A549 (cell line): ENCODE results near the gene SRCIN1. TPM values are rescaled to one million over a fixed set of nuclear protein-coding genes. Genes with fewer than 3 reads are reported as not detected.

Experiments used
- ATAC-seq, 2 experiments: fragments of 200-7000 bp in 1 of 2; fragments of >200 bp in 1 of 2; cut with Nextera tagmentation in 1 of 2; cut with Tn5 transposase in 1 of 2; 3 replicates each; pipeline versions ENCODE4 v1.8.0 to v1.9.1; 2018 to 2020; ENCODE audit warnings: mild to moderate bottlenecking in 1 of 2, moderate library complexity in 1 of 2
- CTCF ChIA-PET: fragments of 300-600 bp; sonication (Branson Sonifier 250); formaldehyde crosslinking; extraction: SDS; loops from one replicate; lab custom pipeline; 2021; ENCODE audit warnings: antibody characterized with exemption, inconsistent platforms; lab: Yijun Ruan, JAX
- POLR2A ChIA-PET: fragments of 350-600 bp; formaldehyde crosslinking; extraction: SDS; loops from one replicate; lab custom pipeline; 2021; ENCODE audit warnings: antibody characterized with exemption, inconsistent platforms; lab: Yijun Ruan, JAX
- DNase-seq, 2 experiments: peaks; one replicate each; pipeline versions ENCODE4 v3.0.0 to v3.0.0-alpha.2; 2011 to 2016; ENCODE audit warnings: low read depth in 1 of 2, low spot score in 1 of 2
- FAIRE-seq: peaks from 2 replicates; lab custom pipeline; 2011; peaks lifted over from hg19 to GRCh38; lab: Jason Lieb, UNC
- H3K27ac ChIP-seq, 2 experiments: fragments of >200 bp; sonication (Bioruptor Twin); formaldehyde crosslinking; 3 replicates each; pipeline ENCODE4 v1.5.1; 2016 to 2017
- H3K4me1 ChIP-seq: fragments of >200 bp; sonication (Bioruptor Twin); formaldehyde crosslinking; 3 replicates; pipeline ENCODE4 v1.6.1; 2016
- H3K4me2 ChIP-seq: fragments of >200 bp; sonication (Bioruptor Twin); formaldehyde crosslinking; 3 replicates; pipeline ENCODE4 v1.6.1; 2016
- H3K4me3 ChIP-seq: fragments of >200 bp; sonication (Bioruptor Twin); formaldehyde crosslinking; 3 replicates; pipeline ENCODE4 v1.5.1; 2016
- H3K9me3 ChIP-seq: fragments of >200 bp; sonication (Bioruptor Twin); formaldehyde crosslinking; 3 replicates; pipeline ENCODE4 v1.6.1; 2016
- CBX8 ChIP-seq: fragments of 200-600 bp; sonication (generic); IDR thresholded peaks from 2 replicates; pipeline ENCODE4 v1.6.1; 2016
- CEBPB ChIP-seq, 2 experiments: fragments of >200 bp in 1 of 2; sonication (Bioruptor Twin) in 1 of 2; formaldehyde crosslinking in 1 of 2; IDR thresholded peaks; 2 replicates each; pipeline ENCODE4 v1.6.1; 2012 to 2016
- CHD2 ChIP-seq: fragments of 150-350 bp; IDR thresholded peaks from 2 replicates; pipeline ENCODE4 v1.6.1; 2014; ENCODE audit warnings: low read length; ENCODE audit not compliant: partially characterized antibody
- EP300 ChIP-seq, 2 experiments: fragments of >200 bp; sonication (Bioruptor Twin); formaldehyde crosslinking; IDR thresholded peaks; 2 replicates in 1 of 2; 3 replicates in 1 of 2; pipeline ENCODE4 v1.6.1; 2016 to 2017
- ESRRA ChIP-seq: fragments of 150-350 bp; IDR thresholded peaks from 2 replicates; pipeline ENCODE4 v1.6.1; 2014; ENCODE audit warnings: mild to moderate bottlenecking, low read length, borderline replicate concordance
- FOSB ChIP-seq: fragments of 250-450 bp; sonication (Bioruptor Pico); IDR thresholded peaks from 2 replicates; pipeline ENCODE4 v1.5.0; 2020; ENCODE audit warnings: mild to moderate bottlenecking, moderate library complexity
- GATA3 ChIP-seq: IDR thresholded peaks from 2 replicates; pipeline ENCODE4 v1.6.1; 2012; ENCODE audit warnings: borderline replicate concordance
- HDAC2 ChIP-seq: fragments of 200-600 bp; sonication (generic); IDR thresholded peaks from 2 replicates; pipeline ENCODE4 v1.6.1; 2016
- HOXB5 ChIP-seq: fragments of 250-450 bp; sonication (Bioruptor Pico); IDR thresholded peaks from 2 replicates; pipeline ENCODE4 v1.5.0; 2020; ENCODE audit warnings: mild to moderate bottlenecking, moderate library complexity
- KDM1A ChIP-seq: fragments of 200-600 bp; sonication (generic); IDR thresholded peaks from 2 replicates; pipeline ENCODE4 v1.6.1; 2016; ENCODE audit warnings: low read depth, mild to moderate bottlenecking
- KDM5A ChIP-seq: fragments of 200-600 bp; sonication (generic); IDR thresholded peaks from 2 replicates; pipeline ENCODE4 v1.6.1; 2016; ENCODE audit warnings: antibody characterized with exemption, mild to moderate bottlenecking
- MAFK ChIP-seq: fragments of 450-650 bp; IDR thresholded peaks from 2 replicates; pipeline ENCODE4 v1.6.1; 2014; ENCODE audit not compliant: partially characterized antibody
- MAZ ChIP-seq: fragments of 150-350 bp; IDR thresholded peaks from 2 replicates; pipeline ENCODE4 v1.6.1; 2014; ENCODE audit warnings: antibody characterized with exemption, low read depth, low read length, borderline replicate concordance
- MYC ChIP-seq: IDR thresholded peaks from 2 replicates; pipeline ENCODE4 v1.6.1; 2012; ENCODE audit warnings: mild to moderate bottlenecking, inconsistent platforms, low read length, improper control_type of control experiment, borderline replicate concordance
- NFE2L2 ChIP-seq: fragments of 150-350 bp; conservative IDR thresholded peaks from 2 replicates; pipeline ENCODE4 v1.6.1; 2014; ENCODE audit warnings: low read length
- PHF8 ChIP-seq: fragments of 200-600 bp; sonication (generic); IDR thresholded peaks from 2 replicates; pipeline ENCODE4 v1.6.1; 2016; ENCODE audit warnings: low read depth, mild to moderate bottlenecking, antibody characterized with exemption, moderate library complexity, borderline replicate concordance
- POLR2A ChIP-seq: IDR thresholded peaks from 2 replicates; pipeline ENCODE4 v1.6.1; 2012; ENCODE audit warnings: mild to moderate bottlenecking, low read length
- RAD21 ChIP-seq, 2 experiments: fragments of >200 bp in 1 of 2; sonication (Bioruptor Twin) in 1 of 2; formaldehyde crosslinking in 1 of 2; IDR thresholded peaks in 1 of 2; conservative IDR thresholded peaks in 1 of 2; 2 replicates in 1 of 2; 3 replicates in 1 of 2; pipeline ENCODE4 v1.6.1; 2012 to 2018; ENCODE audit warnings: inconsistent platforms in 1 of 2
- RARB ChIP-seq: fragments of 250-450 bp; sonication (Bioruptor Pico); IDR thresholded peaks from 2 replicates; pipeline ENCODE4 v1.8.0; 2021; ENCODE audit warnings: mild to moderate bottlenecking, moderate library complexity
- RFX5 ChIP-seq: fragments of 450-650 bp; IDR thresholded peaks from 2 replicates; pipeline ENCODE4 v1.7.1; 2014; ENCODE audit warnings: antibody characterized with exemption, mild to moderate bottlenecking, moderate library complexity
- ZFP36 ChIP-seq: fragments of 450-650 bp; IDR thresholded peaks from 2 replicates; pipeline ENCODE4 v1.6.1; 2014; ENCODE audit warnings: borderline replicate concordance; ENCODE audit not compliant: partially characterized antibody
- ZNF302 ChIP-seq: fragments of 250-450 bp; sonication (Bioruptor Pico); IDR thresholded peaks from 2 replicates; pipeline ENCODE4 v1.9.0; 2021; ENCODE audit warnings: inconsistent platforms, mild to moderate bottlenecking, moderate library complexity
- ZSCAN20 ChIP-seq: fragments of 250-450 bp; sonication (Bioruptor Pico); IDR thresholded peaks from 2 replicates; pipeline ENCODE4 v1.8.0; 2022; ENCODE audit warnings: mild to moderate bottlenecking, moderate library complexity
- WGBS: methylation state at CpG from one replicate; pipeline ENCODE4 v1.1.6; 2017; ENCODE audit errors: missing lambda C conversion rate; 5-methylcytosine and 5-hydroxymethylcytosine counted together
- polyA plus RNA-seq, 4 experiments: library from polyadenylated mRNA; depleted of rRNA in 3 of 4; stranded (reverse); fragments of >200 nt; fragmentation: RNase III in 1 of 4; extraction: RNeasy Plus Mini Kit Qiagen cat#74134 plus additional on column Dnase treatment in 1 of 4; gene quantifications; 2 replicates in 3 of 4; 3 replicates in 1 of 4; pipeline ENCODE4 v1.2.3, GENCODE V29; 2011 to 2017
- TF ChIP-seq, protein P1 (sequence below): fragments of 450-650 bp; IDR thresholded peaks from 2 replicates; pipeline ENCODE4 v1.6.1; 2014; ENCODE audit warnings: antibody characterized with exemption
- TF ChIP-seq, protein P2 (sequence below): fragments of 150-350 bp; IDR thresholded peaks from 2 replicates; pipeline ENCODE4 v1.6.1; 2014; ENCODE audit warnings: low read depth, mild to moderate bottlenecking, low read length
- TF ChIP-seq, protein P3 (sequence below): IDR thresholded peaks from 2 replicates; pipeline ENCODE4 v1.6.1; 2012; ENCODE audit warnings: low read depth, borderline replicate concordance
- TF ChIP-seq, protein P4 (sequence below): fragments of 250-450 bp; sonication (Bioruptor Pico); IDR thresholded peaks from 2 replicates; pipeline ENCODE4 v1.5.0; 2021; ENCODE audit warnings: mild to moderate bottlenecking, moderate library complexity, borderline replicate concordance
- TF ChIP-seq, protein P5 (sequence below): IDR thresholded peaks from 2 replicates; pipeline ENCODE4 v1.6.1; 2012

The SRCIN1 gene
- polyA plus RNA-seq, 2 of the 4 experiments (the other 2 are of a cell fraction): 1.4 to 2.1 TPM

DNA sequence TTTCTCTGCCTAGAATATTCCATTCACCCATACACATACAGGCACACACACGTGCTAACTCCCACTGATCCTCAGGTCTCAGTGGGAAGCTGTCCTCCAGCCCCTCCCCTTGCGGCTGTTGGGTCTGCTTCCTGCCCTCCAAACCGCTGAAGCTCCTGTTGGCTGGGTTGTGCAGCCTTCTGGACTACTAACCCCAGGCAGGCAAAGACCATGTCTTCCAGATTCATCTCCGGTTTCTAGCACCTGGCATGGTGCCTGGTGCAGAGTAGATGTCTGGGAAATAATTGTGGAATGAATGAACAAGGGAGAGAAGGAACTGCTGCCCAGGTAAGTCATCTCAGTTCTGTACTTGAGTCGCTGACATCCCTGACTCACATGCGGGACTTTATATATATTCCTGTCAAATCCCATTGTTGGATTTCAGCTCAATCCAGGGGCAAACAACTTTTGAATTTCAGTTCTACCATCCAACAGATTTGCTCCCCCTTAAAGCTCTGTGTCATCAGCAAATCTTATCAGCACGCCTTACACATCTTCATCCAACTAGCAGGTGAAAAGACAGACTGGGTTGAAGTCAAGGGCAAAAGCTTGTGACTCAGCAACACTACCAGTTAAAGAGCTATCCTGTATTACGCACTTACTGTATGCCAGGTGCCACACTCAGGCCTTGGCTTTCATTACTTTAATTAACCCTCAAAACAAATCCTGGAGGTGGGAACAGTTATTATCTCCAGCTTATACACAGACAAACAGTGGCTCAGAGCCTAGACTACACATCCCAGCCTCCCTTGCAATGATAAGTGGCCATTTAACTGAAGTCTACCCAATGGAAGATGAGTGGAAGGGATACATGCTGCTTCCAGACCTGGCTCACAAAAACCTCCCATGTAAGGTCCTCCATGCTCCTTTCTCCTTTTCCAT is 51.1 kb downstream of the SRCIN1 start:
- no peak for FAIRE-seq
- Histone ChIP-seq H3K4me2 (no peak overlapping the region), H3K4me1 (peaks cover 10% of the 10 kb centered on the region), H3K9me3 (no peaks in the 10 kb centered on the region), H3K4me3 (no peak overlapping the region), H3K27ac (no peak overlapping the region)
- no peak for ATAC-seq
- no peak for DNase-seq
- ChIA-PET POLR2A (no interaction called here), CTCF (interaction anchor here (1.0 to 28.4 kb wide), 10 partner anchors 8 to 148 kb away, joined by 3 to 948 read pairs (median 8); partner anchors contain the start of gene SRCIN1)
- 63% methylated on average over 8 of the region's 8 CpGs for WGBS
- no peak for TF ChIP-seq MAZ
- no peak for TF ChIP-seq HDAC2
- TF ChIP-seq, protein P1, sequence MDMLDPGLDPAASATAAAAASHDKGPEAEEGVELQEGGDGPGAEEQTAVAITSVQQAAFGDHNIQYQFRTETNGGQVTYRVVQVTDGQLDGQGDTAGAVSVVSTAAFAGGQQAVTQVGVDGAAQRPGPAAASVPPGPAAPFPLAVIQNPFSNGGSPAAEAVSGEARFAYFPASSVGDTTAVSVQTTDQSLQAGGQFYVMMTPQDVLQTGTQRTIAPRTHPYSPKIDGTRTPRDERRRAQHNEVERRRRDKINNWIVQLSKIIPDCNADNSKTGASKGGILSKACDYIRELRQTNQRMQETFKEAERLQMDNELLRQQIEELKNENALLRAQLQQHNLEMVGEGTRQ: no peak
- TF ChIP-seq NFE2L2: no peak
- no peak for TF ChIP-seq POLR2A
- TF ChIP-seq ZSCAN20 (CRISPR knock-in tag): no peak
- TF ChIP-seq, protein P2, sequence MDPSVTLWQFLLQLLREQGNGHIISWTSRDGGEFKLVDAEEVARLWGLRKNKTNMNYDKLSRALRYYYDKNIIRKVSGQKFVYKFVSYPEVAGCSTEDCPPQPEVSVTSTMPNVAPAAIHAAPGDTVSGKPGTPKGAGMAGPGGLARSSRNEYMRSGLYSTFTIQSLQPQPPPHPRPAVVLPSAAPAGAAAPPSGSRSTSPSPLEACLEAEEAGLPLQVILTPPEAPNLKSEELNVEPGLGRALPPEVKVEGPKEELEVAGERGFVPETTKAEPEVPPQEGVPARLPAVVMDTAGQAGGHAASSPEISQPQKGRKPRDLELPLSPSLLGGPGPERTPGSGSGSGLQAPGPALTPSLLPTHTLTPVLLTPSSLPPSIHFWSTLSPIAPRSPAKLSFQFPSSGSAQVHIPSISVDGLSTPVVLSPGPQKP: no peak
- TF ChIP-seq, protein P3, sequence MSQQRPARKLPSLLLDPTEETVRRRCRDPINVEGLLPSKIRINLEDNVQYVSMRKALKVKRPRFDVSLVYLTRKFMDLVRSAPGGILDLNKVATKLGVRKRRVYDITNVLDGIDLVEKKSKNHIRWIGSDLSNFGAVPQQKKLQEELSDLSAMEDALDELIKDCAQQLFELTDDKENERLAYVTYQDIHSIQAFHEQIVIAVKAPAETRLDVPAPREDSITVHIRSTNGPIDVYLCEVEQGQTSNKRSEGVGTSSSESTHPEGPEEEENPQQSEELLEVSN: no peak
- TF ChIP-seq, protein P4, sequence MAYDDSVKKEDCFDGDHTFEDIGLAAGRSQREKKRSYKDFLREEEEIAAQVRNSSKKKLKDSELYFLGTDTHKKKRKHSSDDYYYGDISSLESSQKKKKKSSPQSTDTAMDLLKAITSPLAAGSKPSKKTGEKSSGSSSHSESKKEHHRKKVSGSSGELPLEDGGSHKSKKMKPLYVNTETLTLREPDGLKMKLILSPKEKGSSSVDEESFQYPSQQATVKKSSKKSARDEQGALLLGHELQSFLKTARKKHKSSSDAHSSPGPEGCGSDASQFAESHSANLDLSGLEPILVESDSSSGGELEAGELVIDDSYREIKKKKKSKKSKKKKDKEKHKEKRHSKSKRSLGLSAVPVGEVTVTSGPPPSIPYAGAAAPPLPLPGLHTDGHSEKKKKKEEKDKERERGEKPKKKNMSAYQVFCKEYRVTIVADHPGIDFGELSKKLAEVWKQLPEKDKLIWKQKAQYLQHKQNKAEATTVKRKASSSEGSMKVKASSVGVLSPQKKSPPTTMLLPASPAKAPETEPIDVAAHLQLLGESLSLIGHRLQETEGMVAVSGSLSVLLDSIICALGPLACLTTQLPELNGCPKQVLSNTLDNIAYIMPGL (CRISPR knock-in tag): no peak
- TF ChIP-seq CEBPB (IDR thresholded peaks at IDR 0.05): no peak
- no peak for TF ChIP-seq ESRRA
- no peak for TF ChIP-seq ZNF302
- TF ChIP-seq, protein P5, sequence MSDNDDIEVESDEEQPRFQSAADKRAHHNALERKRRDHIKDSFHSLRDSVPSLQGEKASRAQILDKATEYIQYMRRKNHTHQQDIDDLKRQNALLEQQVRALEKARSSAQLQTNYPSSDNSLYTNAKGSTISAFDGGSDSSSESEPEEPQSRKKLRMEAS: no peak
- no peak for TF ChIP-seq HOXB5
- no peak for TF ChIP-seq FOSB (CRISPR knock-in tag)
- TF ChIP-seq KDM5A: no peak
- TF ChIP-seq CBX8: no peak
- no peak for TF ChIP-seq MYC
- TF ChIP-seq GATA3: no peak

DNA sequence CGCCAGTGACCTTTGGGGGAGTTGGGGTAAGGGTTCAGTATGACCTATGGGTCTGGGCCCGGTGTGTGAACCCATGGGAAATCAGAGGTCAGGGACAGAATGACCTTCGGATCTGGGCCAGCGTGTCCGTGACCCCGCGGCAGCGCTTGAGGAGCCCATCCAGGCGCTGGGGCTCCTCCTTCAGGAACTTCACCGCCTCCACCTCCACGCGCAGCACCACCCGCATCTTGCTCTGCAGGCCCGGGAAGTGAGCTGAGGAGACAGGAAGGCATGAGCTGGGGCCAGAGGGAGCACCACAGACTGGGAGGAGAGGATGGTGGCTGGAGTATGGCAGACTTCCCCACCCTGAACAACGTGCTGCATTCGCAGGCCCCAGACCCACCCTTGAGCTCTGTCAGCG is 53.4 kb downstream of the SRCIN1 start:
- WGBS: 91% methylated on average over 17 of the region's 17 CpGs
- CTCF ChIA-PET: interaction anchor here (1.1 to 28.4 kb wide), 8 partner anchors 16 to 106 kb away, joined by 3 to 948 read pairs (median 10); partner anchors contain the start of gene SRCIN1
- Histone ChIP-seq H3K4me3 (no peak overlapping the region), H3K27ac (no peak overlapping the region)
- DNase-seq (no peak), ATAC-seq (no peak)
- POLR2A ChIA-PET: no interaction called here
- TF ChIP-seq ZFP36 (no peak), KDM5A (no peak), RAD21 (conservative IDR thresholded peaks at IDR 0.05 in 1 of 2, IDR thresholded peaks at IDR 0.05 in 1 of 2) (no peak), HOXB5 (no peak), PHF8 (no peak), RFX5 (no peak), EP300 (IDR thresholded peaks at IDR 0.05) (no peak), KDM1A (no peak), RARB (no peak), MAFK (no peak), CHD2 (no peak)
- TF ChIP-seq, protein P3: no peak
- TF ChIP-seq, all 56 proteins: peak for 0
- no peaks in the 10 kb centered on the region for H3K9me3 ChIP-seq
- peaks cover 1% of the 10 kb centered on the region; the same call in 2 of the 3 replicates for H3K4me1 ChIP-seq
- H3K4me2 ChIP-seq: no peak overlapping the region
- no peak for FAIRE-seq
